ENCODE data around the gene MYO16. TPM values are rescaled to one million over a fixed set of nuclear protein-coding genes. Genes with fewer than 3 reads are reported as not detected.

The MYO16 gene
- total RNA-seq, 1 experiment from 2014 or later = 0.49 TPM

GRCh38 chr13:108958013-108958376 lies 328.6 kb downstream of the MYO16 start:
- no peak for DNase-seq (ENCODE audit: low spot score)
- no TSS peak for BruUV-seq (replicated peaks)
- intact Hi-C loops (cut with micrococcal nuclease; ENCODE audit: unreplicated experiment) = no loop called here
- H3K27me3 ChIP-seq (replicated peaks; ENCODE audit: insufficient read depth, low read depth, low read length, poor library complexity) = no peaks in the 10 kb centered on the region
- TF ChIP-seq CTCF (conservative IDR thresholded peaks at IDR 0.05; ENCODE audit: low read depth, low read length) (no peak), EZH2 (IDR thresholded peaks at IDR 0.05; ENCODE audit: borderline replicate concordance, low read depth, low read length, poor library complexity, severe bottlenecking) (no peak)
- no peaks in the 10 kb centered on the region for H3K36me3 ChIP-seq (ENCODE audit: insufficient read depth, low read length, poor library complexity, severe bottlenecking)
- peaks cover 55% of the 10 kb centered on the region for H3K4me1 ChIP-seq (ENCODE audit: insufficient read depth, low read length, poor library complexity, severe bottlenecking)
- no peak overlapping the region for H3K4me3 ChIP-seq (ENCODE audit: low read depth, low read length, poor library complexity, severe bottlenecking)
- POLR2A ChIA-PET (ENCODE audit: low non-redundant PET) = interaction anchor here (0.5 kb wide), 1 partner anchor 22 kb away, joined by 3 read pairs; no protein-coding TSS in a partner anchor
- H3K9me3 ChIP-seq (ENCODE audit: low read depth, low read length, poor library complexity, severe bottlenecking) = no peaks in the 10 kb centered on the region
- CTCF ChIA-PET = interaction anchor here (0.8 kb wide), 1 partner anchor 21 kb away, joined by 3 read pairs; no protein-coding TSS in a partner anchor
- H3K27ac ChIP-seq (ENCODE audit: low read depth, low read length, poor library complexity, severe bottlenecking) = peak overlapping the region; percentile 10

- BruUV-seq (replicated peaks) = no TSS peak
- Histone ChIP-seq H3K4me1 (ENCODE audit: insufficient read depth, low read length, poor library complexity, severe bottlenecking) (peaks cover 55% of the 10 kb centered on the region), H3K4me3 (ENCODE audit: low read depth, low read length, poor library complexity, severe bottlenecking) (no peak overlapping the region), H3K27ac (ENCODE audit: low read depth, low read length, poor library complexity, severe bottlenecking) (peak overlapping the region; percentile 63), H3K27me3 (replicated peaks; ENCODE audit: insufficient read depth, low read depth, low read length, poor library complexity) (no peaks in the 10 kb centered on the region), H3K36me3 (ENCODE audit: insufficient read depth, low read length, poor library complexity, severe bottlenecking) (no peaks in the 10 kb centered on the region), H3K9me3 (ENCODE audit: low read depth, low read length, poor library complexity, severe bottlenecking) (no peaks in the 10 kb centered on the region)
- no peak for TF ChIP-seq CTCF (conservative IDR thresholded peaks at IDR 0.05; ENCODE audit: low read depth, low read length)
- DNase-seq (ENCODE audit: low spot score) = no peak
- ChIA-PET POLR2A (ENCODE audit: low non-redundant PET) (no interaction called here), CTCF (no interaction called here)
- intact Hi-C loops (cut with micrococcal nuclease; ENCODE audit: unreplicated experiment) = no loop called here
Measured at GRCh38 chr13:108959234-108959633, 329.8 kb downstream of the MYO16 start.

- H3K36me3 ChIP-seq (ENCODE audit: insufficient read depth, low read length, poor library complexity, severe bottlenecking) = no peaks in the 10 kb centered on the region
- POLR2A ChIA-PET (ENCODE audit: low non-redundant PET) = no interaction called here
- CTCF ChIA-PET = interaction anchor here (0.6 to 0.7 kb wide), 2 partner anchors 107 to 183 kb away, joined by 3 to 4 read pairs; no protein-coding TSS in a partner anchor
- intact Hi-C loops (cut with micrococcal nuclease; ENCODE audit: unreplicated experiment) = loop anchor here (2.0 to 5.0 kb wide), 6 partner anchors 43 to 1177 kb away; no protein-coding TSS in a partner anchor
- TF ChIP-seq EZH2 (IDR thresholded peaks at IDR 0.05; ENCODE audit: borderline replicate concordance, low read depth, low read length, poor library complexity, severe bottlenecking) (no peak), CTCF (conservative IDR thresholded peaks at IDR 0.05; ENCODE audit: low read depth, low read length) (no peak)
- no peaks in the 10 kb centered on the region for H3K27me3 ChIP-seq (replicated peaks; ENCODE audit: insufficient read depth, low read depth, low read length, poor library complexity)
- no peak overlapping the region for H3K4me3 ChIP-seq (ENCODE audit: low read depth, low read length, poor library complexity, severe bottlenecking)
- H3K4me1 ChIP-seq (ENCODE audit: insufficient read depth, low read length, poor library complexity, severe bottlenecking) = peaks cover 55% of the 10 kb centered on the region
- peak overlapping the region; percentile 63 for H3K27ac ChIP-seq (ENCODE audit: low read depth, low read length, poor library complexity, severe bottlenecking)
- H3K9me3 ChIP-seq (ENCODE audit: low read depth, low read length, poor library complexity, severe bottlenecking) = no peaks in the 10 kb centered on the region
- no peak for DNase-seq (ENCODE audit: low spot score)
- no TSS peak for BruUV-seq (replicated peaks)
Measured at GRCh38 chr13:108960006-108960405, 330.6 kb downstream of the MYO16 start.
